Activated naive CD4-positive, alpha-beta T cell treated with anti-CD3 and anti-CD28 coated beads, Interleukin-2, amount 10 ng/mL, durations not matched to agents 7 days and 5 days (primary cell): ENCODE measurements around the gene TTLL3.
"Not testable (repeated sequence)": the region's sequence is repeated elsewhere in the genome, so short reads cannot be mapped to it uniquely, and the experiment has no call there.

ENCODE experiments used
- CTCF ChIA-PET: fragments of 350-600 bp; sonication (Branson Sonifier 250); formaldehyde crosslinking; loops from one replicate; lab custom pipeline; 2021; ENCODE audit warnings: antibody characterized with exemption; lab: Charles Lee
- DNase-seq: peaks from one replicate; pipeline ENCODE4 v3.0.0-alpha.2; 2020
- H3K27ac Mint-ChIP-seq: one replicate; pipeline ENCODE4 v1.8.0; 2021; ENCODE audit warnings: mild to moderate bottlenecking, moderate library complexity, mixed read lengths
- H3K27me3 Mint-ChIP-seq: one replicate; pipeline ENCODE4 v1.8.0; 2021; ENCODE audit warnings: mild to moderate bottlenecking, mixed read lengths
- H3K36me3 Mint-ChIP-seq: one replicate; pipeline ENCODE4 v1.8.0; 2021; ENCODE audit warnings: mixed read lengths
- H3K4me1 Mint-ChIP-seq: one replicate; pipeline ENCODE4 v1.8.0; 2021; ENCODE audit warnings: mixed read lengths
- H3K4me3 Mint-ChIP-seq: one replicate; pipeline ENCODE4 v1.8.0; 2021; ENCODE audit warnings: mild to moderate bottlenecking, moderate library complexity, mixed read lengths
- H3K9me3 Mint-ChIP-seq: one replicate; pipeline ENCODE4 v1.8.0; 2021; ENCODE audit warnings: mixed read lengths

TTLL3 gene

DNA sequence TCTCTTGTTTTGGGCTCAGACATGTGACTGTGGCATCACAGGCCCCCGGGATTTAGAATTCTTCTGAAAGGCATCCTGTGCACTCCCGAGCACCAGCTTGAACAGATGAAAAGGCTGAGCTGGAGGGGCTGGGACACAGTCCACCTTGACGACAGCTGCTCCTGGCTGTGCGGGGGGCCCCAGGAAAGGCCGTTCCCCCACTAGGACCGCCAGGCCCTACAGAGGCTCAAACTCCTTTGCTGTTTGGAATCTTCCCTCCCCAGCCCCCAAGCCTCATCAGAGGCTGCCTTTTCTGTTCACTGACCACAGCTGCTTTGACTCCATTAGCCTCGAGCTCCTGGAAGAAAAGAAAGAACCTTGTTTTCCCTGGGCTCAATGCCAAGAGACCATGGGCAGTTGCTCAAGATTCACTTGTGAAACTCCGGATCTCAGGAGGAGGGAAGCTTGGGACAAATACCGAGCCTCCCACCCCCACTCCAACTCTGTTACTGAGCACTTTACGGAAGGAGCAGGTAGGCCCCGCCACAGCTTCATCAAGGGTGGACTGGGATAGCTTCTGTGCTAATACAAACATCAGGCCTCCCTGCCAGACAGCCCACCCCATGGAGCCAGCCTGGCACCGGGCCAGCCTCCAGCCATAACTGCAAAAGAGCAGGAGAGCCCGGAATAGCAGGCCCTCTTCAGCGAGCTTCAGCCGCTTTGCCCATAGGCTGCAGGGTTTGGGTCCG is 54.3 kb downstream of the TTLL3 start:
- CTCF ChIA-PET: no interaction called here
- Mint-ChIP-seq H3K27me3 (peaks cover 47% of the 10 kb centered on the region), H3K4me3 (no peak overlapping the region), H3K4me1 (peaks cover 3% of the 10 kb centered on the region), H3K36me3 (no peaks in the 10 kb centered on the region), H3K27ac (no peak overlapping the region), H3K9me3 (no peaks in the 10 kb centered on the region)
- DNase-seq: no peak

- H3K9me3 Mint-ChIP-seq, H3K4me1 Mint-ChIP-seq, CTCF ChIA-PET, H3K4me3 Mint-ChIP-seq, H3K36me3 Mint-ChIP-seq, H3K27ac Mint-ChIP-seq, DNase-seq: not testable (repeated sequence)
- peaks cover 51% of the 10 kb centered on the region for H3K27me3 Mint-ChIP-seq
These were observed 55.1 kb downstream of the TTLL3 start for GRCh38 chr3:9865125-9865637.

DNA sequence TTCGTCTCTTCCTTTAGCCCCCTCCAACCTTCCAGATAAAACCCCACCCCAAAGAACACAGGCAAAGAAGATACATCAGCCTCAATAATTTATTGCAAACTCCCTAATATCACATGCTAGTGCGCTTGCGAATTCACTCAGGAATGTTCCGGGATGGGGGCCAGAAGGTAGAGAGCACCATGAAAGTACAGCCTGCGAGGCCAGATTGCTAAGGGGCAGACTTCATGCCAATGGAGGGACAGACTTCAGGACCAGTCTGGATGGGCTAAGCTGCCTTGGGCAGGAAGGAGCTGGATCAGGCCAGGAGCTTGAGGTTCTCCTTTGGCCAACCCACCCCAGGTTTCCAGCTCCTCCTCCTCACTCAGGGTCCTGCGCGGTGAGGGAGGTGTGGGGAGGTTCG is 56.6 kb downstream of the TTLL3 start:
- CTCF ChIA-PET: interaction anchor here (1.0 kb wide), 1 partner anchor 80 kb away, joined by 4 read pairs; no protein-coding TSS in a partner anchor
- Mint-ChIP-seq H3K27me3 (peaks cover 45% of the 10 kb centered on the region), H3K4me3 (no peak overlapping the region), H3K9me3 (no peaks in the 10 kb centered on the region), H3K27ac (no peak overlapping the region), H3K4me1 (peaks cover 3% of the 10 kb centered on the region), H3K36me3 (no peaks in the 10 kb centered on the region)
- DNase-seq: no peak

DNA sequence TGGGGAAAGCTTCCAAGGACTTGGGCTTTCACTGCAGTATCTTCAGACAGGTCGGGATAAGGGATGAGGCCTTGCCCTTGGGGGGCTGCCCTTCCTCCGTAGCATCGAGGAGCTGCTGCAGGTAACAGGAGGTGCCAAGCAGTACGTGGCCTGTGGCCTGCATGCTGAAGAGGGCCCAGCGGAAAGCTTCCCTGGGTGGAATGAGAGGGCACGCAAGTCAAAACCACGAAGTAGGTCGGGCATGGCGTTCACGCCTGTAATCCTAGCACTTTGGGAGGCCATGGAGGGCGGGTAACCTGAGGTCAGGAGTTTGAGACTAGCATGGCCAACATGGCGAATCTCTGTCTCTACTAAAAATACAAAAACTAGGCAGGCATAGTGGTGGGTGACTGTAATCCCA is 57.0 kb downstream of the TTLL3 start:
- peaks cover 3% of the 10 kb centered on the region for H3K4me1 Mint-ChIP-seq
- DNase-seq: no peak
- H3K36me3 Mint-ChIP-seq: no peaks in the 10 kb centered on the region
- H3K27me3 Mint-ChIP-seq: peaks cover 40% of the 10 kb centered on the region
- no peaks in the 10 kb centered on the region for H3K9me3 Mint-ChIP-seq
- H3K4me3 Mint-ChIP-seq: no peak overlapping the region
- CTCF ChIA-PET: interaction anchor here (1.0 kb wide), 1 partner anchor 79 kb away, joined by 4 read pairs; no protein-coding TSS in a partner anchor
- no peak overlapping the region for H3K27ac Mint-ChIP-seq

DNA sequence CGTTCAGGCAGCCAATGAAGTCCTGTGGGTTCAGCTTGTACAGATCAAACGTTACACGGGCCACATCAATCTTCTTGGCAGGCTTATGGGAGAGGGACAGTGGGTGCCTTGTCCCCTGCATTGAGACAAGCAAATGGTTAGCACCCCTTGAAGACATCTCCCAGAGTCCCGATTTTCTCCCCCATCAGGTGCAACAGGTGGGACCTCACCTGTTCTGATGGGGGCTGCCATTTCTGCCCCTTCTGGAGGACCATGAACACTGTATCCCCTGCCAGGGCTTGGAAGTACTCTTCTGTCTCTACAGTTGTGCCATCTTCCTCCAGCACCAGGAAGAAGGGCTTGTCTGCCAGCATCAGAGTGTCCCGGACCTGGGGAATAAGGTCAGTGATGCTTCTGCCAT is 59.9 kb downstream of the TTLL3 start:
- Mint-ChIP-seq H3K9me3 (no peaks in the 10 kb centered on the region), H3K4me3 (no peak overlapping the region), H3K4me1 (no peaks in the 10 kb centered on the region), H3K27me3 (peaks cover 15% of the 10 kb centered on the region), H3K27ac (no peak overlapping the region), H3K36me3 (no peaks in the 10 kb centered on the region)
- DNase-seq: no peak
- CTCF ChIA-PET: no interaction called here

- no peaks in the 10 kb centered on the region for H3K36me3 Mint-ChIP-seq
- no peak overlapping the region for H3K27ac Mint-ChIP-seq
- no peaks in the 10 kb centered on the region for H3K9me3 Mint-ChIP-seq
- H3K4me1 Mint-ChIP-seq: no peaks in the 10 kb centered on the region
- CTCF ChIA-PET: no interaction called here
- no peak overlapping the region for H3K4me3 Mint-ChIP-seq
- peaks cover 15% of the 10 kb centered on the region for H3K27me3 Mint-ChIP-seq
- no peak for DNase-seq
These were observed 60.9 kb downstream of the TTLL3 start for GRCh38 chr3:9870978-9871377.

DNA sequence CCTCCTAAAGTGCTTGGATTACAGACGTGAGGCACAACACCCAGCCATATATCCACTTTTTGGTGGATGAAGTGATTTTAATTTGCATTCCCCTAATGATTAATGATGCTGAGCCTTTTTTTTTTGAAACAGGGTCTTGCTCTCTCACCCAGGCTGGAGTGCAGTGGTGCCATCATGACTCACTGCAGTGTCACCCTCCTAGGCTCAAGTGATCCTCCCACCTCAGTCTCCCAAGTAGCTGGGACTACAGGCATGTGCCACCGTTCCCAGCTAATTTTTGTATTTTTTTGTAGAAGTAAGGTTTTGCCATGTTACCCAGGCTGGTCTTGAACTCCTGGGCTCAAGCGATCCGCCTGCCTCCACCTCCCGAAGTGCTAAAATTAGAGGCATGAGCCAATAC is 62.0 kb downstream of the TTLL3 start:
- not testable (repeated sequence) for H3K27ac Mint-ChIP-seq, H3K4me1 Mint-ChIP-seq, H3K9me3 Mint-ChIP-seq, H3K4me3 Mint-ChIP-seq, H3K36me3 Mint-ChIP-seq, DNase-seq
- CTCF ChIA-PET: interaction anchor here (0.6 kb wide), 1 partner anchor 45 kb away, joined by 4 read pairs; no protein-coding TSS in a partner anchor
- peaks cover 13% of the 10 kb centered on the region for H3K27me3 Mint-ChIP-seq

DNA sequence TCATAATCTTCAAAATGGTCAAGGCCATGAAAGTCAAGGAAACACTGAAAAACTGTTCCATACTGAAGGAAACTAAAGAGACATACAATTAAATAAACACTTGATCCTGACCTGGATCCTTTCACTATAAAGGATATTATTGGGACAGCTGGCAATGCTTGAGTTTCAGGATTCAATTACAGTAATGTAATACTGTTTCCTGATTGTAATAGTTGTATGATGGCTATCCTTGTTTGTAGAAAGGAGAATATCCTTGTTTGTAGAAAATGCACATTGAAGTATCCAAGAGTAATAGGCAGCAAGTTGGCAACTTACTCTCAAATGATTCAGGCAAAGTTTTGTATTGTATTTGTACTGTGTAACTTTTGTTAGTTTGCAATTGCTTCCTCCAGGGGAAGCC is 65.4 kb downstream of the TTLL3 start:
- no peaks in the 10 kb centered on the region for H3K9me3 Mint-ChIP-seq
- CTCF ChIA-PET: interaction anchor here (1.2 kb wide), 1 partner anchor 56 kb away, joined by 3 read pairs; no protein-coding TSS in a partner anchor
- H3K27me3 Mint-ChIP-seq: peaks cover 26% of the 10 kb centered on the region
- DNase-seq: no peak
- no peaks in the 10 kb centered on the region for H3K36me3 Mint-ChIP-seq
- no peaks in the 10 kb centered on the region for H3K4me1 Mint-ChIP-seq
- H3K27ac Mint-ChIP-seq: no peak overlapping the region
- H3K4me3 Mint-ChIP-seq: no peak overlapping the region

DNA sequence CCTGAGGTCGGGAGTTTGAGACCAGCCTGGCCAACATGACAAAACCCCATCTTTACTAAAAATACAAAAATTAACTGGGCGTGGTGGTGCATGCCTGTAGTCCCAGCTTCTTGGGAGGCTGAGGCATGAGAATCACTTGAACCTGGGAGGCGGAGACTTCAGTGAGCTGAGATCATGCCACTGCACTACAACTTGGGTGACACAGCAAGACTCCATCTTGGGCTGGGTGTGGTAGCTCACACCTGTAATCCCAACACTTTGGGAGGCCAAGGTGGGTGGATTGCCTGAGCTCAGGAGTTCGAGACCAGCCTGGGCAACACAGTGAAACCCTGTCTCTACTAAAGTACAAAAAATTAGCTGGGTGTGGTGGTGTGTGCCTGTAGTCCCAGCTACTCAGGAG is 66.2 kb downstream of the TTLL3 start:
- not testable (repeated sequence) for H3K27ac Mint-ChIP-seq, H3K9me3 Mint-ChIP-seq, H3K4me3 Mint-ChIP-seq, H3K4me1 Mint-ChIP-seq, DNase-seq, H3K36me3 Mint-ChIP-seq
- H3K27me3 Mint-ChIP-seq: peaks cover 26% of the 10 kb centered on the region
- CTCF ChIA-PET: interaction anchor here (1.2 kb wide), 1 partner anchor 55 kb away, joined by 3 read pairs; no protein-coding TSS in a partner anchor

DNA sequence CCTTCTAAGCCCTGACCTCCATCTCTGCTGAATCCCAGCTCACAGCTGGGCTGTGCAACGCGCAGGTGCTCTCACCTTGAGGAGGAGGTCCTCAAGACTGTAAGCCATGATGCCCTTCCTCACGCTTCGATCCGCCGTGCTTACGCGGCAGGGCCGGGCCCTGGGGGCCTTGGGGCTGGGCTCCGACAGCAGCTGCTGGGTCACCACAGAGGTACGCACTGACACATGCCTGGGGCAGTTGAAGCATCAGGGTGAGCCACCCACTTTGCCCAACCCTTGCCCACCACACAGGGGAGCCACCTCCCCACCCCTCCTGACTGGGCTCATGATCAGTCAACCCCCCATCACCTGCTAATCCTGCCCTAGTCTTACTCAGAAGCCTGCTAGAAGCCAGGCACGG is 66.9 kb downstream of the TTLL3 start:
- H3K27me3 Mint-ChIP-seq: peaks cover 26% of the 10 kb centered on the region
- no peaks in the 10 kb centered on the region for H3K4me1 Mint-ChIP-seq
- no peak for DNase-seq
- H3K27ac Mint-ChIP-seq: no peak overlapping the region
- CTCF ChIA-PET: no interaction called here
- H3K36me3 Mint-ChIP-seq: no peaks in the 10 kb centered on the region
- no peaks in the 10 kb centered on the region for H3K9me3 Mint-ChIP-seq
- no peak overlapping the region for H3K4me3 Mint-ChIP-seq

DNA sequence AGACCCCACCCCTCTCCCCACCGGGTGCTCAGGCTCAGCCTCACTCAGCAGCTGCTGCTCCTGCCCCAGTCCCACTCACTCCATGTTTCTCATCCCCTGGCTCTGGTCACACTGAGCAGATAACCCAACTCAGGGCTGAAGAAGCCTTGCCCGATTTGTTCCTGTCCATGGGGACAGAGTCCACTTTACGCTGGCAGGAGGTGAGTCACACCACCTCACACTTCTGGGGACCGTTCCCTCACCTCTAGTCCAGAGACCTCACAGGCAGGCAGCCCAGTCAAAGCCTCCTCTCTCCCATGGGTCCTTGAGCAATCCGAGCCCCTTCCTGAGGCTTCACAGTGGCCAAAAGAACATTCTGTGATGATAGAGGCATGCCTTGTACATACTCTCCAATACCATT is 68.6 kb downstream of the TTLL3 start:
- no peak for DNase-seq
- Mint-ChIP-seq H3K36me3 (no peaks in the 10 kb centered on the region), H3K9me3 (no peaks in the 10 kb centered on the region), H3K4me1 (no peaks in the 10 kb centered on the region), H3K4me3 (no peak overlapping the region), H3K27me3 (peaks cover 26% of the 10 kb centered on the region), H3K27ac (no peak overlapping the region)
- CTCF ChIA-PET: interaction anchor here (0.5 to 1.3 kb wide), 2 partner anchors 53 to 466 kb away, joined by 3 read pairs; no protein-coding TSS in a partner anchor

- H3K36me3 Mint-ChIP-seq: no peaks in the 10 kb centered on the region
- no peaks in the 10 kb centered on the region for H3K4me1 Mint-ChIP-seq
- H3K27me3 Mint-ChIP-seq: peaks cover 26% of the 10 kb centered on the region
- H3K4me3 Mint-ChIP-seq: no peak within 1 kb of the TSS
- CTCF ChIA-PET: no interaction called here
- no peaks in the 10 kb centered on the region for H3K9me3 Mint-ChIP-seq
- H3K27ac Mint-ChIP-seq: no peak within 1 kb of the TSS
- DNase-seq: no peak
These were observed 69.9 kb downstream of the TTLL3 start, which contains the start of gene CIDEC for GRCh38 chr3:9879830-9880549. CIDEC (minus strand) TSS chr3:9880253; CDS start chr3:9878486, 1,767 bp downstream.

DNA sequence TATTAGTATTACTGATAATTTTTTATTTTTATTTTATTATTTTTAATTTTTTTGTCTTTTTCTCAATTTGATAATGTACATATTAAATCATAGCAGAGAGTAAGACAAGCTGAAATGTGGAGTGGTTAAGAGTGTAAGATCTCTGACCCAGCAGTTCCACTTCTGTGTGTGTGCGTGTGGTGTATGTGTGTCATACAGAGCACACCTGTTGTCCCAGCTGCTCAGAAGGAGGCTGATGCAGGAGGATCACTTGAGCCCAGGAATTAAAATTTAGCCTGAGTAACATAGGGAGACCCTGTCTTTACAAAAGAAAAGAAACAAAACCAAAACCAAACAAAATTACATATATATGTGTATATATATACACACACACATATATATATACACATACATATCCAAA is 71.4 kb downstream of the TTLL3 start:
- CTCF ChIA-PET: no interaction called here
- H3K4me1 Mint-ChIP-seq: no peaks in the 10 kb centered on the region
- no peak for DNase-seq
- no peaks in the 10 kb centered on the region for H3K9me3 Mint-ChIP-seq
- peaks cover 26% of the 10 kb centered on the region for H3K27me3 Mint-ChIP-seq
- no peak overlapping the region for H3K27ac Mint-ChIP-seq
- H3K36me3 Mint-ChIP-seq: no peaks in the 10 kb centered on the region
- H3K4me3 Mint-ChIP-seq: no peak overlapping the region

- DNase-seq: no peak
- CTCF ChIA-PET: interaction anchor here (0.9 to 1.3 kb wide), 2 partner anchors 9 to 10 kb away, joined by 3 to 4 read pairs; no protein-coding TSS in a partner anchor
- Mint-ChIP-seq H3K4me1 (peaks cover under 1% of the 10 kb centered on the region), H3K27ac (no peak overlapping the region), H3K27me3 (peaks cover 18% of the 10 kb centered on the region), H3K36me3 (no peaks in the 10 kb centered on the region), H3K4me3 (no peak overlapping the region), H3K9me3 (no peaks in the 10 kb centered on the region)
These were observed 73.9 kb downstream of the TTLL3 start for GRCh38 chr3:9883706-9884554.
